Lower leg skin (tissue), 3 donors: ENCODE measurements around the gene ZDHHC14.

Experiments
- POLR2A ChIP-seq, 2 donors: fragments of 450-650 bp; IDR thresholded peaks; one replicate each; pipeline ENCODE4 v1.6.1; 2016 to 2017; ENCODE audit warnings: antibody characterized with exemption in 2 of 2, mild to moderate bottlenecking in 1 of 2, moderate library complexity in 1 of 2
- TF ChIP-seq, protein P1 (sequence below), 3 donors: fragments of 450-650 bp; IDR thresholded peaks; one replicate each; pipeline ENCODE4 v1.5.1; 2016; ENCODE audit warnings: antibody characterized with exemption in 3 of 3, mild to moderate bottlenecking in 3 of 3, moderate library complexity in 2 of 3

DNA sequence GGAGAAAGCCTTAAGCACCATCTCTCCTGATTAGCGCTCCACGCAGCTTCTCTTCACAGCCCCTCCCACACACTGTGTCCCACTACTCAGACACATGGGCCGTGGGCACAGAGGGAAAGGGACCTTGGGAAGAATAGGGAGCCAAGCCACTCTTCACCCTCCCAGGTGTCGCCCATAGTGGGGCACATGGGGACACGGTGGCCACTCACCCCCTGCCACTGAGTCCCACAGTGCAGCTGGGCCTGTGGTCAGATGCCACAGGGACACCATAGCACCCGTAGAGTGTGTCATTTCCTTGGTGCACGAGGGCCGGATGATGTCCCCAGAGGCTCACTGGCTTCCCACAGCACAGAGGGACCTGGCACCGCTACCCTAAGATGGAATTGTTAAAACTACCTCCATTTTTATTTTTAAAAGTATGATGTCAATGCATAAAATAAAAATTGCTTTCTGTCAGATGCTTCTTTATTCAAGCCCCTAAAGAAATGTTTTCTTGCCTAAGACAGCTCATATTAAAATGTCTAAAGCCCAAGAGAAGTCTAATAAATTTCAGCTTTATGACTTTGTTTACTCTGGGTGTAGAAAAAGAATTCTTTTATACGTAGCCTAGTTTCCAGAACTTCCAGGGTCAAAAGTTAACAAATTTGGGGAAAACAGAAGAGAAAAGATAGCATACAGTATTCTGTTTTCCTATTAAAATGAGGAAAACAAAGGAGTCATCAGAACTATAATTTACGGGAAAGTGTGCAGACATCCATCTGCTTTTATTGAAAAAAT is 251.0 kb downstream of the ZDHHC14 start:
- no peak for TF ChIP-seq POLR2A (IDR thresholded peaks at IDR 0.05)
- TF ChIP-seq, protein P1, sequence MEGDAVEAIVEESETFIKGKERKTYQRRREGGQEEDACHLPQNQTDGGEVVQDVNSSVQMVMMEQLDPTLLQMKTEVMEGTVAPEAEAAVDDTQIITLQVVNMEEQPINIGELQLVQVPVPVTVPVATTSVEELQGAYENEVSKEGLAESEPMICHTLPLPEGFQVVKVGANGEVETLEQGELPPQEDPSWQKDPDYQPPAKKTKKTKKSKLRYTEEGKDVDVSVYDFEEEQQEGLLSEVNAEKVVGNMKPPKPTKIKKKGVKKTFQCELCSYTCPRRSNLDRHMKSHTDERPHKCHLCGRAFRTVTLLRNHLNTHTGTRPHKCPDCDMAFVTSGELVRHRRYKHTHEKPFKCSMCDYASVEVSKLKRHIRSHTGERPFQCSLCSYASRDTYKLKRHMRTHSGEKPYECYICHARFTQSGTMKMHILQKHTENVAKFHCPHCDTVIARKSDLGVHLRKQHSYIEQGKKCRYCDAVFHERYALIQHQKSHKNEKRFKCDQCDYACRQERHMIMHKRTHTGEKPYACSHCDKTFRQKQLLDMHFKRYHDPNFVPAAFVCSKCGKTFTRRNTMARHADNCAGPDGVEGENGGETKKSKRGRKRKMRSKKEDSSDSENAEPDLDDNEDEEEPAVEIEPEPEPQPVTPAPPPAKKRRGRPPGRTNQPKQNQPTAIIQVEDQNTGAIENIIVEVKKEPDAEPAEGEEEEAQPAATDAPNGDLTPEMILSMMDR (IDR thresholded peaks at IDR 0.05): no peak
